Stomach (tissue), 9 donors: Measurements from ENCODE around the gene SCN5A. TPM values are rescaled to one million over a fixed set of nuclear protein-coding genes. Genes with fewer than 3 reads are reported as not detected.

Experiments used
- DNase-seq, 2 donors: peaks; one replicate each; pipeline versions ENCODE4 v3.0.0 to v3.0.0-alpha.2; 2013 to 2019
- H3K27ac ChIP-seq, 5 donors: fragments of 200-600 bp in 4 of 5; sonication (generic) in 4 of 5; one replicate each; pipeline ENCODE4 v1.5.1; 2013 to 2019; ENCODE audit warnings: mild to moderate bottlenecking in 1 of 5, moderate library complexity in 1 of 5
- H3K27me3 ChIP-seq, 3 donors: fragments of 200-600 bp; sonication (generic); one replicate each; pipeline ENCODE4 v1.5.1; 2017 to 2019; ENCODE audit warnings: mixed run types in 1 of 3
- H3K36me3 ChIP-seq, 4 donors: fragments of 200-600 bp; sonication (generic); 1 replicate in 3 of 4; 2 replicates in 1 of 4; pipeline ENCODE4 v1.5.1; 2016 to 2019
- H3K4me1 ChIP-seq, 4 donors: fragments of 200-600 bp; sonication (generic); one replicate each; pipeline ENCODE4 v1.5.1; 2016 to 2019
- H3K4me3 ChIP-seq, 4 donors: fragments of 200-600 bp; sonication (generic) in 3 of 4; one replicate each; pipeline ENCODE4 v1.5.1; 2016 to 2019; ENCODE audit warnings: mild to moderate bottlenecking in 1 of 4
- H3K9me3 ChIP-seq, 4 donors: fragments of 200-600 bp; sonication (generic); one replicate each; pipeline ENCODE4 v1.5.1; 2016 to 2019
- EP300 ChIP-seq: sonication (generic); formaldehyde crosslinking; IDR thresholded peaks from one replicate; pipeline ENCODE4 v1.6.1; 2017; ENCODE audit warnings: antibody characterized with exemption
- POLR2A ChIP-seq, 4 donors: fragments of 450-650 bp; IDR thresholded peaks; one replicate each; pipeline ENCODE4 v1.6.1; 2016; ENCODE audit warnings: antibody characterized with exemption in 4 of 4, control low read depth in 2 of 4, mild to moderate bottlenecking in 1 of 4, moderate library complexity in 1 of 4
- POLR2AphosphoS5 ChIP-seq, 3 donors: sonication (generic); formaldehyde crosslinking; IDR thresholded peaks; one replicate each; pipeline ENCODE4 v1.6.1; 2016; ENCODE audit warnings: antibody characterized with exemption in 3 of 3
- WGBS, 5 donors: extraction: QIAGEN DNeasy Blood & Tissue Kit in 3 of 5; methylation state at CpG; one replicate each; pipeline versions ENCODE4 v1.1.5 to v1.1.7; 2013 to 2018; 5-methylcytosine and 5-hydroxymethylcytosine counted together
- intact Hi-C: fragments of 100-400 bp; cut with DNase I; formaldehyde crosslinking; loops from one replicate; pipeline ENCODE4 v1.15.1; 2023; ENCODE audit warnings: low total_unique reads
- polyA plus RNA-seq, 3 donors: library from polyadenylated mRNA; stranded (reverse); fragments of 200-250 nt; gene quantifications; one replicate each; pipeline ENCODE4 v1.2.3, GENCODE V29; 2013
- total RNA-seq, 5 donors: library from RNA; depleted of rRNA; stranded (reverse); fragments of >200 nt; gene quantifications; one replicate each; pipeline versions ENCODE4 v1.1.0 to v1.2.3, GENCODE V29; 2014 to 2016
- TF ChIP-seq, protein P1 (sequence below), 7 experiments: fragments of 450-650 bp in 4 of 7; fragments of 200-600 bp in 3 of 7; sonication (generic) in 3 of 7; IDR thresholded peaks; one replicate each; pipeline ENCODE4 v1.5.1; 2016 to 2019; ENCODE audit warnings: antibody characterized with exemption in 7 of 7, control low read depth in 2 of 7, mild to moderate bottlenecking in 1 of 7
- donor health status: healthy with polysubstance abuse.
- donor health status: Bipolar disorder and iron deficiency.
- donor health status: healthy.

SCN5A gene
- total and polyA plus RNA-seq, 8 donors: 0.05 to 1.1 (median 0.10) TPM; not detected in 4

DNA sequence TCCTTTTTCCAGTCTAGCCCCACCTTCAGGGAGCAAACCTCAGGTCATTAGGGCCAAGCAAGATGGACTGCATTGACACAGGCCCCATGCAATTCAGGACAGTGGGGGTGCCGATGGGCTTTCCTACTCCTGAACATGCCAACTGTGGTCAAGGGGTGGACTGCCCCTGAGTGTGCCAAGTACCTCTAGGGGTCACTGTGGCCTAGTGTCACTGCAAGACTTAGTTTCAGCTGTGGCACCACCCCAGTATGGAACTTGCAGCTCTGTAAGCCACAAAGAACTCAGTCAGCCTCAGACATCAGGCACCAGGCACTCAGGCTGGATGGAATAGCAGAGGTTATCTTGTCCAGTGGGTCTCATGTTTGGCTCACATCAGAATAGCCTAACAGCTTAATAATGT is 121.0 kb downstream of the SCN5A start:
- Histone ChIP-seq H3K36me3 (peaks cover 13 to 76% (median 52%) of the 10 kb centered on the region in 4 donors), H3K4me3 (no peak overlapping the region), H3K27ac (no peak overlapping the region), H3K9me3 (no peaks in the 10 kb centered on the region), H3K27me3 (no peaks in the 10 kb centered on the region), H3K4me1 (no peaks in the 10 kb centered on the region)
- TF ChIP-seq EP300: no peak
- no peak for TF ChIP-seq POLR2AphosphoS5 (IDR thresholded peaks at IDR 0.05)
- TF ChIP-seq POLR2A (IDR thresholded peaks at IDR 0.05): no peak
- 86 to 100% (median 97%) methylated on average over 1 of the region's 1 CpG; no CpG with 5 or more reads in 1 of the 5 donors for WGBS, 5 donors
- intact Hi-C loops: loop anchor here (5.0 kb wide), 1 partner anchor 129 kb away; no protein-coding TSS in a partner anchor
- DNase-seq: no peak

DNA sequence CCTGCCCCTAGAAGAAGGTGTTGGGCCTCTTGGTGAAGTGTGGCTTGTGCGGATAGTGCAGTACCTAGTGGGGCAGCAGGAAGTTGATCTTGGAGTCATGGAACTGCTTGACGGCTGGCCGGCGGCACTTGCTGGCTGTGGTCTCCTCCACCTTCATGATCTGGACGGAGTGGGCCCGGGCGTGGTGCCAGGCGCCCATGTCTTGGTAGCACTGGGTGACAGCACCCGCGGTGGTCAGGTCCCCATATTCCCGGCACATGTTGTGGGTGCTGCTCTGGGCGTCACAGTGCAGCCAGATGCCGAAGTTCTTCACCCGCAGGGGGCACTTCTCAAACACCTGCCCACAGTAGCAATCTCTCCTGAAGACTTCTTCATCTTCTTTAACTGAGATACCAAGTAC is 122.7 kb downstream of the SCN5A start:
- Histone ChIP-seq H3K27ac (no peak overlapping the region), H3K4me3 (no peak overlapping the region), H3K27me3 (no peaks in the 10 kb centered on the region), H3K36me3 (peaks cover 14 to 81% (median 64%) of the 10 kb centered on the region in 4 donors), H3K9me3 (no peaks in the 10 kb centered on the region), H3K4me1 (no peaks in the 10 kb centered on the region)
- 98 to 99% (median 98%) methylated on average over 5 to 14 of the region's 14 CpGs for WGBS, 5 donors
- intact Hi-C loops: loop anchor here (5.0 kb wide), 1 partner anchor 131 kb away; no protein-coding TSS in a partner anchor
- DNase-seq: no peak
- TF ChIP-seq POLR2A (IDR thresholded peaks at IDR 0.05) (no peak), EP300 (no peak), POLR2AphosphoS5 (IDR thresholded peaks at IDR 0.05) (no peak)
- TF ChIP-seq, protein P1, sequence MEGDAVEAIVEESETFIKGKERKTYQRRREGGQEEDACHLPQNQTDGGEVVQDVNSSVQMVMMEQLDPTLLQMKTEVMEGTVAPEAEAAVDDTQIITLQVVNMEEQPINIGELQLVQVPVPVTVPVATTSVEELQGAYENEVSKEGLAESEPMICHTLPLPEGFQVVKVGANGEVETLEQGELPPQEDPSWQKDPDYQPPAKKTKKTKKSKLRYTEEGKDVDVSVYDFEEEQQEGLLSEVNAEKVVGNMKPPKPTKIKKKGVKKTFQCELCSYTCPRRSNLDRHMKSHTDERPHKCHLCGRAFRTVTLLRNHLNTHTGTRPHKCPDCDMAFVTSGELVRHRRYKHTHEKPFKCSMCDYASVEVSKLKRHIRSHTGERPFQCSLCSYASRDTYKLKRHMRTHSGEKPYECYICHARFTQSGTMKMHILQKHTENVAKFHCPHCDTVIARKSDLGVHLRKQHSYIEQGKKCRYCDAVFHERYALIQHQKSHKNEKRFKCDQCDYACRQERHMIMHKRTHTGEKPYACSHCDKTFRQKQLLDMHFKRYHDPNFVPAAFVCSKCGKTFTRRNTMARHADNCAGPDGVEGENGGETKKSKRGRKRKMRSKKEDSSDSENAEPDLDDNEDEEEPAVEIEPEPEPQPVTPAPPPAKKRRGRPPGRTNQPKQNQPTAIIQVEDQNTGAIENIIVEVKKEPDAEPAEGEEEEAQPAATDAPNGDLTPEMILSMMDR (IDR thresholded peaks at IDR 0.05): no peak

DNA sequence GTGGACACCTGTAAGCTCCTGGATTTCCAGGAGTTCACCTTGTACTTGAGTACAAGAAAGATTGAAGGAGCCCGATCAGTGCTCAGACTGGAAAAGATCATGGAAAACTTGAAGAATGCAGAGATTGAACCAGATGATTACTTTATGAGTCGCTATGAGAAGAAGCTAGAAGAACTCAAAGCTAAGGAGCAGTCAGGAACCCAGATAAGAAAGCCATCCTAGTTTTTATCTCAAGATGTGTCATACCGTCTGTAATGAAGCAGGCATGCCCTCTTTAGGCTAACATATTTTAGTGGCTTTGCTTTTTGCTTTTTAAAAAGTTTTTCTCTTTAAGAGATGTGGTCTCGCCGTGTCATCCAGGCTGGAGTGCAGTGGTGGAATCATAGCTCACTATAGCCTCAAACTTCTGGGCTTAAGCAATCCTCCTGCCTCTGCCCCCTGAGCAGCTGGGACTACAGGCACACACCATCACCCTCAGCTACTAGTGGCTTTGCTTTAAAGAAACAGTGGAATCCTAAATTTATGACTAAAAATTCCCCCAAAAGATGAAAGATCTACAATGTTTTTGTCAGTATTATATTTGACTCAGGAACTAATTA is 125.2 kb downstream of the SCN5A start:
- no peaks in the 10 kb centered on the region for H3K4me1 ChIP-seq
- H3K27ac ChIP-seq: no peak overlapping the region
- 93 to 96% (median 94%) methylated on average over 5 of the region's 5 CpGs for WGBS, 5 donors
- no peaks in the 10 kb centered on the region for H3K9me3 ChIP-seq
- no peaks in the 10 kb centered on the region for H3K27me3 ChIP-seq
- TF ChIP-seq POLR2A (IDR thresholded peaks at IDR 0.05) (no peak), EP300 (no peak), POLR2AphosphoS5 (IDR thresholded peaks at IDR 0.05) (no peak)
- TF ChIP-seq, protein P1 (IDR thresholded peaks at IDR 0.05): no peak
- H3K36me3 ChIP-seq: peaks cover 14 to 72% (median 61%) of the 10 kb centered on the region in 4 donors
- intact Hi-C loops: no loop called here
- H3K4me3 ChIP-seq: no peak overlapping the region
- no peak for DNase-seq

DNA sequence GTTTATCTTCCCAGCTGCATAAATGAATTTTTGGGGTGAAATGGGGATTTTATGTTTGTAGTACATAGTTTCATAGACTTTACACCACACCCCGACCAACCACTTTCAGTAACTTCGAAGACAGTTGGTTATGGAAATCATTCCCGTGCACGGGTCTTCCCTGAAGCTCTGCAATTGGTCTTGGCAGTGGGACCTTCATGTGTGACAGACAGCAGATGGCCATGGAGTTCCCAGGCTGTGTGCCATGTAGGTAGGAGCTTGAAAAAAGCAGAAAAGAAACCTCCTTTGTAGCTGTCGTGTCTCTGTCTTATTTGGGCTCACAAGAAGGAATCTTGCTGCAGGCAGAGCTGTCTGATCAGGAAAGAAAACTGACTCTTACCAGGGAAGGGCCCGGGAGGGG is 127.5 kb downstream of the SCN5A start:
- H3K36me3 ChIP-seq: peaks cover 14 to 64% (median 47%) of the 10 kb centered on the region in 4 donors
- DNase-seq: no peak
- WGBS, 5 donors: 86 to 95% (median 93%) methylated on average over 6 of the region's 6 CpGs
- H3K4me1 ChIP-seq: no peaks in the 10 kb centered on the region
- intact Hi-C loops: no loop called here
- H3K27me3 ChIP-seq: no peaks in the 10 kb centered on the region
- TF ChIP-seq POLR2A (IDR thresholded peaks at IDR 0.05) (no peak), EP300 (no peak), POLR2AphosphoS5 (IDR thresholded peaks at IDR 0.05) (no peak)
- TF ChIP-seq, protein P1 (IDR thresholded peaks at IDR 0.05): no peak
- no peak overlapping the region for H3K27ac ChIP-seq
- H3K9me3 ChIP-seq: no peaks in the 10 kb centered on the region
- no peak overlapping the region for H3K4me3 ChIP-seq

DNA sequence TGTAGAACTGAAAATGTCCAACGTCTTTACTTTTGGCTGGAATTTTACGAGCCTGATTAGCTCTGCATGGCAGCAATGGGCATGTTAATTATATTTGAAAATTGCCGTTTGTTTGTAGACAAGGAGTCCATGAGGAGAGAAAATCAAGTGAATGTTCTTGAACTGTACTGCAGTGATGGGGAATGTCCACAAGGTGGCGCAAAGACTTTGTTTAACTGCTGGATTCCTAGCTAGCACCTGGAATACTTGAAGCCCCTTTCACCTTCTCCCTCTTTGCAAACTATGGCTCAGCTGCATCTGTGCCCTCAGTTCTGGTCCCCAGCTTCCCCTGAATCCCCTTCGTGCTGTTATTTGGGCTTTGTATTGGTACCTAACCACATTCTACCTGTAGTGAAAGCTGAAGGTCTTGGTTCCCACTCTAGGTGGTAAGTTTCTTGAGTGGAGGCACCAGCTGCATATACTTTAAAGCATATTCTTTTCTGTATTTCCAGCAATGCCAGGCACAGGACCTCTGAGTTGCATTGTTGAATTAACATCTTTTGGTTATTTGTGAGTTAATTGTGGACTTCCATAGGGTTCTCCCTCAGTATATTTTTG is 128.0 kb downstream of the SCN5A start:
- peak; percentile 73 to 89 for DNase-seq
- intact Hi-C loops: no loop called here
- no peaks in the 10 kb centered on the region for H3K4me1 ChIP-seq
- H3K9me3 ChIP-seq: no peaks in the 10 kb centered on the region
- WGBS, 5 donors: 1 to 5% (median 3%) methylated on average over 5 of the region's 5 CpGs
- no peak for TF ChIP-seq EP300
- TF ChIP-seq POLR2AphosphoS5 (IDR thresholded peaks at IDR 0.05): no peak
- TF ChIP-seq, protein P1 (IDR thresholded peaks at IDR 0.05): peak in 5 of 7 experiments; percentile 73 to 92 (median 83)
- TF ChIP-seq POLR2A (IDR thresholded peaks at IDR 0.05): no peak
- no peak overlapping the region for H3K4me3 ChIP-seq
- no peak overlapping the region for H3K27ac ChIP-seq
- H3K27me3 ChIP-seq: no peaks in the 10 kb centered on the region
- H3K36me3 ChIP-seq: peaks cover 14 to 59% (median 43%) of the 10 kb centered on the region in 4 donors
